Measurements from ENCODE around the gene ZFR2. TPM values are rescaled to one million over a fixed set of nuclear protein-coding genes. Genes with fewer than 3 reads are reported as not detected.

Gene ZFR2
- total RNA-seq, 1 experiment from 2014 or later = 1.7 TPM

- no peak overlapping the region for H3K4me3 ChIP-seq (ENCODE audit: low read depth, low read length, poor library complexity, severe bottlenecking)
- TF ChIP-seq CTCF (conservative IDR thresholded peaks at IDR 0.05; ENCODE audit: low read depth, low read length) (no peak), EZH2 (IDR thresholded peaks at IDR 0.05; ENCODE audit: borderline replicate concordance, low read depth, low read length, poor library complexity, severe bottlenecking) (no peak)
- no peak for DNase-seq (ENCODE audit: low spot score)
- BruUV-seq (replicated peaks) = no TSS peak
- no peaks in the 10 kb centered on the region for H3K27me3 ChIP-seq (replicated peaks; ENCODE audit: insufficient read depth, low read depth, low read length, poor library complexity)
- ChIA-PET POLR2A (ENCODE audit: low non-redundant PET) (no interaction called here), CTCF (no interaction called here)
- no peaks in the 10 kb centered on the region for H3K9me3 ChIP-seq (ENCODE audit: low read depth, low read length, poor library complexity, severe bottlenecking)
- H3K4me1 ChIP-seq (ENCODE audit: insufficient read depth, low read length, poor library complexity, severe bottlenecking) = no peaks in the 10 kb centered on the region
- no peak overlapping the region for H3K27ac ChIP-seq (ENCODE audit: low read depth, low read length, poor library complexity, severe bottlenecking)
- intact Hi-C loops (cut with micrococcal nuclease; ENCODE audit: unreplicated experiment) = no loop called here
- no peaks in the 10 kb centered on the region for H3K36me3 ChIP-seq (ENCODE audit: insufficient read depth, low read length, poor library complexity, severe bottlenecking)
These were observed 93.0 kb downstream of the ZFR2 start for GRCh38 chr19:3775831-3776230.

GRCh38 chr19:3775374-3775711, 93.5 kb downstream of the ZFR2 start:
- DNase-seq (ENCODE audit: low spot score) = no peak
- Histone ChIP-seq H3K4me1 (ENCODE audit: insufficient read depth, low read length, poor library complexity, severe bottlenecking) (no peaks in the 10 kb centered on the region), H3K27ac (ENCODE audit: low read depth, low read length, poor library complexity, severe bottlenecking) (no peak overlapping the region), H3K36me3 (ENCODE audit: insufficient read depth, low read length, poor library complexity, severe bottlenecking) (no peaks in the 10 kb centered on the region), H3K4me3 (ENCODE audit: low read depth, low read length, poor library complexity, severe bottlenecking) (no peak overlapping the region), H3K9me3 (ENCODE audit: low read depth, low read length, poor library complexity, severe bottlenecking) (no peaks in the 10 kb centered on the region), H3K27me3 (replicated peaks; ENCODE audit: insufficient read depth, low read depth, low read length, poor library complexity) (no peaks in the 10 kb centered on the region)
- intact Hi-C loops (cut with micrococcal nuclease; ENCODE audit: unreplicated experiment) = no loop called here
- BruUV-seq (replicated peaks) = no TSS peak
- ChIA-PET POLR2A (ENCODE audit: low non-redundant PET) (no interaction called here), CTCF (no interaction called here)
- TF ChIP-seq EZH2 (IDR thresholded peaks at IDR 0.05; ENCODE audit: borderline replicate concordance, low read depth, low read length, poor library complexity, severe bottlenecking) = no peak
- TF ChIP-seq CTCF (conservative IDR thresholded peaks at IDR 0.05; ENCODE audit: low read depth, low read length) = no peak

- ChIA-PET CTCF (no interaction called here), POLR2A (ENCODE audit: low non-redundant PET) (no interaction called here)
- TF ChIP-seq EZH2 (IDR thresholded peaks at IDR 0.05; ENCODE audit: borderline replicate concordance, low read depth, low read length, poor library complexity, severe bottlenecking) = no peak
- TF ChIP-seq CTCF (conservative IDR thresholded peaks at IDR 0.05; ENCODE audit: low read depth, low read length) = no peak
- Histone ChIP-seq H3K36me3 (ENCODE audit: insufficient read depth, low read length, poor library complexity, severe bottlenecking) (no peaks in the 10 kb centered on the region), H3K4me3 (ENCODE audit: low read depth, low read length, poor library complexity, severe bottlenecking) (no peak overlapping the region), H3K4me1 (ENCODE audit: insufficient read depth, low read length, poor library complexity, severe bottlenecking) (no peaks in the 10 kb centered on the region), H3K27me3 (replicated peaks; ENCODE audit: insufficient read depth, low read depth, low read length, poor library complexity) (no peaks in the 10 kb centered on the region), H3K27ac (ENCODE audit: low read depth, low read length, poor library complexity, severe bottlenecking) (no peak overlapping the region), H3K9me3 (ENCODE audit: low read depth, low read length, poor library complexity, severe bottlenecking) (no peaks in the 10 kb centered on the region)
- DNase-seq (ENCODE audit: low spot score) = no peak
- BruUV-seq (replicated peaks) = no TSS peak
- intact Hi-C loops (cut with micrococcal nuclease; ENCODE audit: unreplicated experiment) = no loop called here
These were observed 94.0 kb downstream of the ZFR2 start for GRCh38 chr19:3774621-3775373.
